HG03039 (cell line): ENCODE results near the gene KMT2D.

ENCODE experiments used
- ATAC-seq: cut with Tn5 transposase; IDR thresholded peaks from one replicate; pipeline ENCODE4 v1.9.1; 2021; ENCODE audit warnings: mild to moderate bottlenecking, moderate library complexity; ENCODE audit not compliant: unreplicated experiment

The KMT2D gene

DNA sequence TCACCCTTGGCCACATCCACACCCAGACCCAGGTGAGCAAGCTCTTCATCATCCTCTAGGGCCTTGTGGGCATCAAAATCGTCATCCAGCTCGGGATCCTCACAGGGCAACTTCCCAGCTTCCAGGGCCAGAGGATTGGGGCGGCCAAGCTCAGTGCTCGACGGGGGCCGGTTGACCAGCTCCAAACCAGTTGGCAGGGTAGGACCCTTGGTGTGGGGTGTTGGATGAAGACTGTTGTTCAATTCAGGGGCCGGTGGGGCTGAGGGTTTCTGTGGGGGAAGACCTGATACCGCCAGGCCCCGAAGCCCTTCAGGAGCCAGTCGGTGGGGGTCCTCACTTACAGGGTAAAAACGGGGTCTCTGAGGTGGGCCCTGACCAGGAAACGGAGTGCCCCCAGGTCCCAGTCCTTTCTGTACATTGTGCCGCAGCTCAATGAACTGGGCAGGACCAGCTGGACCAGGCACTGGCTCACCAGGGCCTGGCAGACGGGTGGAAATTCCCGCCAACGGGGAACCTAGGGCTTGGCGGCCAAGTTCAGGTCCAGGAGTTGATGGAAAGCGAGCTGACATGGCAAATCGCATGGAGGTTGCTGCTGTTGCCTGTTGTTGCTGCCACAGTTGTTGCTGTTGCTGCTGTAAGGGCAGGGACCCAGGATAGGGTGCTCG is 22.2 kb downstream of the KMT2D start:
- no peak for ATAC-seq

DNA sequence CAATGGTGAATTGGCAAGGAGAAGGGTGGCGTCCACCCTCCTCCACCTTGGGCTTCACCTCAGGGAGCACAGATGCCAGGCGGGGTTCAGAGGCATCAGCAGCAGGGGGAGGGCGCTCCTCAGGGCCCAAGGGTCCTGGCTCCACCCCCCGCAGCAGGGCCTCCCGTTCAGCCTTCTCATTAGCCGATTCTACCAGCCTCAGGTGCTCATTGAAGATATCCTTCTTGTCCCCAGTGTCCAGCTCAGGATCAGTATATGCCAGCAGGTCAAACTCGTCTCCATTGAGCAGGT is 22.7 kb downstream of the KMT2D start:
- ATAC-seq, result no peak

DNA sequence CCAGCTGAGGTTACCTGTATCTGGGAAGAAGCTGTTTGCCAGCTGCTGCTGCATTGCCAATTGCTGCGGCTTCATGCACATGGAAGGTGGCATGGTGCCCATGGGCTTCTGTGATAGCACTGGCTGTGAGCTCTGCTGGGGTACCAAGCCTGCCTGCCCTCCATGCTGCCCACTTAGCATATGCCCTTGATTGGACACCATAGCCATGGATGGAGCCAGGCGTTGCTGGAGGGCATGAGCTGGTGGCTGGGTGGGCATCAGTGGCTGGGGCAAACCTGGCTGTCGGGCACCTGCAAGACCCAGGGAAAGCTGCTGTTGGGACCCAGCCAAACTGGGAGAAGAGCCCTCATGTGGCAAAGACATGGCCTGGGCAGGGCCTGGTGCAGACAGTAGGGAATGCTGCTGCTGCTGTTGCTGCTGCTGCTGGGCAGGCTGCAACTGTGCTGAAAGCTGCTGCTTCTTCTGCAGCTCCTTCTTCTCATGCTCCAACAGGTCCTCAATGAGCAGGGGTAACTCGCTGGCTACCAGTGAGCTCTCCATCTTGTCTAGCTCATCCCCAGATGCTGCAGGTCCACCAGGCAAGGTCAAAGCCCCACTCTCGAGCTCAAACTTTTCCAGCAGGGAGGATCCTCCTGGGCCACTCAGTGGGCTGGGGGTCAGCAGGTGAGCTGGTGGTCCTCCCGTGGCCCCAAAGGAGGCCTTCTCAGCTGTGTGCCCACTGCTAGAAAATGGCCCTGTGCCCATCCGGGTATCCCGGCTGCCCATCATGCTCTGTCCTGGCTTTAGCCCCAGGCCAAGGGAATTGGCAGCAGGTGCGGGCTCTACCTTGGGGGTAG is 23.3 kb downstream of the KMT2D start:
- ATAC-seq, result no peak

DNA sequence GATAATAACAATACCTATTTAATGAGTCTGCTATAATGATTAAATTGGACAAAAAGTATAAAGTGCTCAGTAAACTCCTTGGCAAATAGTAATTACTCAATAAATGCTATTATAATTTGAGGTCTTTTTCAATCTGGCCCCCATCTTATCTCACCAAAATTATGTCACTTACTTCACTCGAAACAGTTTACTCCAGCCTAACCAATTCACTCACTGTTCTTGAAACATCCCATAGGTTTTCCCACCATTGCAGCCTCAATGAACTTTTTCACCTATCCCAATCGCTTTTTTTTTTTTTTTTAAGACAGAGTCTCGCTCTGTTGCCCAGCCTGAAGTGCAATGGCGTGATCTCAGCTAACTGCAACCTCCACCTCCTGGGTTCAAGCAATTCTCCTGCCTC is 24.6 kb downstream of the KMT2D start:
- no peak for ATAC-seq

DNA sequence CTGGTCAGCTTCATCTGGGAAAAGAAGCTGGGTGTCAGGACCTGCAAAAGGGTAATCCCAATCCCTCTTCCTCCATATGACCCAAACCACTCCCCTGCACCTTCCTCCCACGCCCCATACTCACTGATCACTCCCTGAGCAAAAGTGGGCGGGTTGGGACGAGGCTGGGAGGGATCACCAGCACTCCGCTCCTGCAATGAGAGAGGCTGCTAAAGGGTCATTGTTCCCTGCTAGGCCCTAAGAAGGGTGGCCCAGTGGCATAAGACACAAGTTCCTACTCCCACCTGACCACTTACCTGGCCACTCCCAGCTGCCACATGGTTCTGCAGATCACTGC is 26.3 kb downstream of the KMT2D start:
- no peak for ATAC-seq

DNA sequence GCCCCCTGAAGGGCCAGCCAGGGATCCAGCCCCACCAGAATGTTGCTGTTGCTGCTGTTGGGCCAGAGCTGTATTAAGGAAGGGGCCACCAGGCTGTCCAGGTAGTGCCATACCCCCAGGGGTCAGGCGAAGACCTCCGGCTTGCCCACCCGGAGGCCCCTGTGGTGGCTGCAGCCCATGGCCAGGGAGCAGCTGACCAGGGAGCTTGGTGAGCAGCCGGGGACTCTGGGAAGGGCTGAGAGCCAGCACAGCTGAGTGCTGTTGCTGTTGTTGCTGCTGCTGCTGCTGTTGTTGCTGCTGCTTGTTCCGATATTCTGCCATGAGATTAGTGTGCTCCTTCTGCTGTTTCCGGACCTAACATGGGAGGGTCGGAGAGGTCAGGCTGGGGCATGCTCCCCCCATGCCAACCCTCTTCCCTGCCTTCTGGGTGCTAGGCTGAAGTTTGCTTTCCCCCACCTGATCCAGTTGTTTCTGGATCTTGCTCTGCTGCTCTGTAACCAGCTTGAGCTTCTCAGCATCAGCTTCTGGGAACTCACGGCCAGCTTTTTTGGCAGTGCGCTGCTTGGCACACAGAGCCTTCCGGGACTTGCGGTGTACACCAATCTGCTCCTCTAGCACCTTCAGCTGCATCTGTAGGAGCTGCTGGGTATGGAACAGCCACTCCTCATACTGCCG is 26.8 kb downstream of the KMT2D start:
- no peak for ATAC-seq

DNA sequence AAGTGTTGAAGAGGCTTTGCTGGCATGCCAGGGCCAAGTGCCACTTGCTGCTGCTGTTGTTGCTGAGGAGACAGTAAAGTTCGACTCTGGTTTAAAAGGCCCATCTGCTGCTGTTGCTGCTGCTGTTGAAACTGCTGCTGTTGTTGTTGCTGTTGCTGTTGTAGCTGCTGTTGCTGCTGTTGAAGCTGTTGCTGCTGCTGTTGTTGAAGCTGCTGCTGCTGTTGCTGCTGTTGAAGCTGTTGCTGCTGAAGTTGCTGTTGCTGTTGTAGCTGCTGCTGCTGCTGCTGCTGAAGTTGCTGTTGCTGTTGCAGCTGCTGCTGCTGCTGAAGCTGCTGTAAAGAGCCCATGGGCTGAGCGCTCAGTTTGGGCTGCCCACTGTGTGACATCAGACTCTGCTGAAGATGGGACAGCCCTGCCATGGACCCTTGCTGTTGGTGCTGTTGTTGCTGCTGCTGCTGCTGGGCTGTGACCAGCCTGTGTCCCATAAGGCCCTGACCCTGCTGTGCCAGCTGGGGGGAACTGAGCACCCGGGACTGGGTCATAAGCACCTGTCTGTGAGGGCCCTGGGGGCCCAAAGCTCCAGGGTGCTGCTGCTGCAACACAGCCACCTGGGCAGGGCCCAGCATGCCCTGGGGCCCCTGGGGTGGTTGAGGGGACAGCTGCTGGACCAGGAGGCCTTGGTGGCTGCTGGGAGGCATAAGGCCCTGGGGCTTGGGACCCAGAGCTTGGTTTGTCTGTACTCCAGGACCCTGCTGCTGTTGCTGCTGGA is 27.7 kb downstream of the KMT2D start:
- no peak for ATAC-seq

DNA sequence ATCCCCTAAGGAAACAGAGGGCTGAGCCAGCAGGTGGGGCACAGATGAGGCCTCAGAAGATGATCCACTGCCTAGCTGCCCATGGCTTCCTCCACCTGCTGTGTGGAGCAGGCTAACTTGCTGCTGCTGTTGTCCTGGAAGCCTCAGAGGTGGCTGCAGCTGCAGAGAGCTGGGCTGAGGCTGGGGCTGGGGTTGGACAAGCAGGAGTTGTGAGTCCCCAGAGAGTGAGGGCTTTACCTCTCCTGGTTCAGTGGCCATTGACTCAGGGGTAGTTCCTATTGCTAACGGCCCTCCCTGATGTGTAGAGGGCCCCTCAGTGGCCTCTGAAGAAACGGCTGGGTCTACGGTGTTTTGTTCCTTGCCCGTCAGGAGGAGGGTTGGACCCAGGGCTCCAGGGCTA is 28.3 kb downstream of the KMT2D start:
- no peak for ATAC-seq

DNA sequence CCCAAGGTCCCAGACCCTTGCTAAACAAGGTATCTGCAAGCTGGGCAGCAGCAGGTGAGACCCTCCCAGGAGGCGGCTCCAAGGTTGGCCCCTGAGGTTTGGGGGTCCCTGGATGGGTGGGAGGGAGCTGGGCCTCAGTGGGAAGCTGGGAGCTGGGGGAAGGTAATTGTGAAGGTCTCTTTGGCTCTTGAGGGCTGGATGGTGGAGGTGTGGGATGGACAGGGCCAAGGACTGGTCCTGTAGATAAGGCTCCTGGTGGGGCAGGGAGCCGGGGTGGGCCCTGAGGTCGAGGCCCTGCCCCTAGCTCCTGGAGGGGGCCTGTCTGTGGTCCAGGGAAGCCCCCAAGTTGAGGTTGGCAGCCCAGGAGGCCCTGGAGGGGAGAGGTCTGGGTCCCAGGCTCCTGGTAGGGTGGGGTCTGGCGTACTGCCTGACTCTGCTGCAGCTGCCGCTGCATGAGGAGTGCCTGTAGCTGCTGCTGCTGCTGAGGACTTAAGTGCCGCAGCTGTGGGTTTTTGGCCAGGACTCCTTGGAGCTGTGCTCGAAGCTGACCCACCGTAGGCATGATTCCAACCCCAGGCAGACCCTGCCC is 28.9 kb downstream of the KMT2D start:
- no peak for ATAC-seq

DNA sequence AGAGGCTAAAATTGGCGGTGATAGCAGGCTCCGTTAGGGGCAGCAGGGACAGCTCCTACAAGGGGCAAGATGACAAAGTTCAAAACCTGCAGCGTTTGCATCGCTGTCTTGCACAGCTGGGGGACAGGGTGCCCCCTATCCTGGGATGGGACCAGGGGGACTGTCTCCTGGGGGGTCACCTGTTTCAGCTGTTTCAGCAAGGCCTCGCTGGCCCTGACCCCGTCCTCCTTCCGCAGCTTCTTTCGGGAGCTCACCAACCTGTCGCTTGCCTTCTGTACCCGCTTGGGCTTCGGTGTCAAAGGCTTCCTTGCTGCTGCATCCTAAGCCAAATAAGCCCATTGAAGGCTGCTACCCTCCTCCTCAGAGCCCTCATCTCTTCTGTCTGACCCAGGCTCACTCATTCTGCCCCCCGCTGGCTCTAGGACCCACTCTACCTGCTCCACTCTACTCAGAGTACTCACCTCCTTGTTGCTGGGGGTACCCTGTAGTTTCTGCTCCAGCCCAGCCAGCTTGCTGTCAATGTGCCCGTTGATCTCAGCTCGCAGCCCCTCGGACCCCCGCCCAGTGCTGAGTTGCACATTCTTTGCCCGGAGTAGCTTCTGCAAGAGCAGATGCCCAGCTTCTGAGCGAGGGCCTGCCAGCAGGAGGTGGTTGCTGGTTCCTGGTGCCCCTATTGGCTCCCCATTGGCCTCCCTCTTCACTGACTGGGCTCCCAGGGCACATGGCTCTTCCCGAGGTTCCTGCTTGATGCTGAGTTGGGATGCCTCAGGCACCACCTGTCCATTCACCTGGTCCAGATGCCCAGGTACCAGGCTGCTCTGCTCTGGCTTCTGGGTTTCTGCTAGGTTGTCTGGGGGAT is 29.7 kb downstream of the KMT2D start:
- no peak for ATAC-seq

DNA sequence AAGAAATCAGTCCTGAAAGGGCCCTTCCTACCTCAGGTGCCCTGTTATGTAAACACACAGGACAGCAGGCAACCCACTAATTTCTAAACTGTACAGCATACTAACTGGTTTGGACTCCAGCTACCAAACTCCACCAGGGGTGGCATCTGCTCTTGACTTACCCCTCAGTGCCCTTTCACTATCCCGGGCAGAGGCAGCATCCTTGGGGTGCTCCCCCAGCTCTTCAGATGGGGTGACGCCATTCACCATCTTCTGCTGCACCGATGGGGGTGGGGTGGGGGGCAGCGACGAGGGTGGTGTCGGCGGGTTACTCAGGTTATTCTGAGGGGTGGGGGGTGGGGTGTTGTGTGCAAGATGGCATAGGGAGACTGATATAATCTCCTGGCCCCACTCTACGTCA is 30.5 kb downstream of the KMT2D start:
- no peak for ATAC-seq

DNA sequence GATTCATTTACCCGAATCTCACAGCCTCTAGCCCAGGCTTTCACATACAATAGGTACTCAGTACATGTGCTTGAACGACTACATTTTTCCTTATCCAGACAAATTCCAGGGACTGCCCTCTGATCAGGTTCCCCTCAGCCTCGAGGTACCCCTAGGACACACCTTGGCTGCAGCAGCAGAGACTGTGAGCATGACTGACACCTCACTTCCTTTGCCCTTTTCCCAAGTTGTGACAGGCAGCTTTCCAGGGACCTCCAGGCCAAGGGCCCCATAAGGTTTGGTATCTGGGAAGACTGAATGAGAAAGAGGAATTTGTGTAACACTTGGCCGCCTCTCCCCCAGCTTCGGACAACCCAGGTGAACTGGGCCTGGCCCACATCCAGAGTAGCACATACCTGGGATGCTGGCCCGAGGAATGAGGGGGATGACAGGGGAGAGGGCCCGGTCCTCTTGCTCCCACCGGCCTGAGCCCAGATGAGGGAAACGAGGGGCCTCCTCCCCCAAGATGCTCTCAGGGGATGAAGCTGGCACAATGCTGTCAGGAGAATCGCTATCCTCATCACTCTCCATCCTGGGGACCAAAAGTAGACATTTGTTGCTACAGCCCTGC is 31.8 kb downstream of the KMT2D start:
- ATAC-seq, result no peak

DNA sequence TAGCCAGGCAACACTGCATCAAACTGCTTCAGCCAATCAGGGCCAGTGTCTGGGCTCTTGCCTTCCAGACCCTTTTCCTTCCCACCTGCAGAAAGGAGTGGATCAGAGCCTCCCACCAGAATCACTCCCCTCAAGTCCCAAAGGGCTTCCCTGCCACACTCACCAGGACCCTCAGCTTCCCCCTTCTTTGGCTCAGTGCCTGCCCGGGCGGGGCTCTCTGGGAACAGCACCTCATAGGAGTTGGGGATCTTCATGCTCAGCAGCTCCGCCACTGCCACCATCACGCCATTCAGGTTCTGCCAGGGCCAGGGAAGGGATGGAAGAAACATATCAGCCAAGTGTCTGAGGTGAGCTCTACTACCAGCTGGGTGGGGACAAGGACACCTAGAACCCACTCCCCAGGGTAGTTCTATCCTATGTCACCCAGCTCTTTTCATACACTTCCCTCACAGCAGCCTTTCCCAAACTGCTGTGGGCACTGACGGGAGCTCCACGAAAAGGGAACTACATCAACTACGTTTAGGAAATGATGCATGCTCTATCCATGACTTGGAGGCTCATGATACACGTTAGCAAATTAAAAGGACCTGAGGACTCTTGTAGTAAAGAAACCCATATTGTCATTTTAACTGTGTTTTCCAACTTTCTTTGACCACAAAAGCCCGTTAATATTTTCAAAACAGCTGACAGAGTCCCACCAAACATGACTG is 32.6 kb downstream of the KMT2D start:
- no peak for ATAC-seq

DNA sequence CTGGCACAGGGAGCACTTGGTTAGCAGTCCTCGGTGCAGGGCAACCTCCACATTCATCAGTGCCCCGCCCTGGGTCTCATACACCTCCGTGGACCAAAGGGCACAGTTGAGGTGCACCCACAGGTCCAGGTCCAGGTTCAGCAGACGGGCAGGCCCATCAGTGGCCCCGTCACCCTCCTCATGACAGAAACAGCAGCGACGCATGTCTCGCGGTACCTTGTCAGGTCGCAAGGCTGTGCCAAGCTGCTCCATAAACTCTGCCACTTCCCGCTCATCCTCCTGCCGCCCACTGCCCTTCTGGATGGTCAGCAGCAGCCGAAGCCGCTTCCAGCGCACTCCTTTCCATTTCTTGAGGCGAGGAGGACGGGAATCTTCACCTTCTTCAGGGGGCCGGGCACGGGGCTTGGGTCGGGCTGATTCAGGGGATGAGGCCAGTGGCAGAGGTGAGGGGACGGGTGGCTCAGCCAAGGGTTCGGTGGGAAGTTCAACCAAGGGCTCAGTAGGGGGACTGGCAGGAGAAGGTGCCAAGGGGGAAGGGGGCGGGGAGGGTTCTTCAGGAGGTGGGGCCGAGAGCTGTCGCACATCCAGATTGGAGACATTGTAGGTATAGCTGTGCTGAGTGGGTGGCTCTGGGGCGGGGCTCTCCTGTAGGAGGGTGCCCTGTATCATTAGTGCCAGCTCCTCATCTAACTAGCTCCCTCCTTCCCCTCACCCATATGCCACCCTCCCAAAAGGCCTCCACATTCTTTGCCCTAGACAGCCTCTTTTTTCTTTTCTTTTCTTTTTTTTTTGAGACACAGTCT is 33.7 kb downstream of the KMT2D start:
- ATAC-seq, result no peak

DNA sequence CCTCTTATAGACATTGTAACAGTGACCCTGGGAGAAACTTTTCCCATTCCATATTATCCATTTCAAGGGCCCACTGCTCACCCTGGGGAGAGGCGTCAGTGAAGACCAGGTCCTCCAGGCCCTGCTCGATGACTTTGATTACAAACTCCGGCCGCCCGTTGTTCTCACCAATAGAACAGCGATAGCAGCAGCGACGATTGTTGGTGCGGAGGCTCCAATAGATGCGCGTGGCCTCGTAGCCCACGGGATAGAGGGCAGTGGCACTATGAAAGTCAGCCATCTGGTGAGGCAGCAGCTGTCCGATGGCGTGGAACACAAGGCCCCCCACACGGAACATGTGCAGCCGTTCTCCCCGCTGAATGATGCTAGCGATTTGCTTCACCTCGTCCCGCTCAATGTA is 34.5 kb downstream of the KMT2D start:
- no peak for ATAC-seq

DNA sequence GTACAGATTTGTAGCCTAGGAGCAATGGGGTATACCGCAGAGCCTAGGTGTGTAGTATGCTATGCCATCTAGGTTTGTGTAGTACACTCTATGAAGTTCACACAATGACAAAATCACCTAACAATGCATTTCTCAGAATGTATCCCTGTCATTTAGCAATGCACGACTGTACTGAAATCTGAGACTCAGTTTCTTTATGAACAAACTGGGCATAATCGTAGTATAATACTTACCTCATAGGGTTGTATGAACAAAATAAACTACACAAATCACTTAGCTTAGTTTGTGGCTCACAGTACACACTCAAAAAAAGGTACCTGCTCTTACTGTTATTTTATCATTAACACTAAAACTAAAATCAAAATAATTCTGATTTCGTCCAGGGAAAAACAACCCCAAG is 35.1 kb downstream of the KMT2D start:
- no peak for ATAC-seq

DNA sequence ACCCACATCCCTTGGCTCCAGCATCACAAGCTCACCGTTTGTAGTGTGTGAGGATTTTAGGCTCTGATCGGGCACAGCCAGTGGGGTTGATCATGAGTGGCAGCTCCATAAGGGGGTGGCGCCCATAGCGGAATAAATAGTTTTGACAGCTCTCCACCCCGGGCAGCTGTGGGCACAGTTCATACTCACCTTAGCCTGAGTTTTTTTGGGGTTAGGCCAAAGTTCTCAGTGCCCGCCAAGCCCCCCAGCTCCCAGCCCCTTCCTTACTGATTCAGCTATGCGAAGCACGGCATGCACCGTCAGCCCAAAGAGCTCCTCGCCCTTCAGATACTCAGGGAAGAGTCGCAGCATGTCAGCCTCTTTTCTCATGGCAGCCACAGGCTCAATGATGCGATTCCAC is 36.1 kb downstream of the KMT2D start:
- ATAC-seq, result no peak

DNA sequence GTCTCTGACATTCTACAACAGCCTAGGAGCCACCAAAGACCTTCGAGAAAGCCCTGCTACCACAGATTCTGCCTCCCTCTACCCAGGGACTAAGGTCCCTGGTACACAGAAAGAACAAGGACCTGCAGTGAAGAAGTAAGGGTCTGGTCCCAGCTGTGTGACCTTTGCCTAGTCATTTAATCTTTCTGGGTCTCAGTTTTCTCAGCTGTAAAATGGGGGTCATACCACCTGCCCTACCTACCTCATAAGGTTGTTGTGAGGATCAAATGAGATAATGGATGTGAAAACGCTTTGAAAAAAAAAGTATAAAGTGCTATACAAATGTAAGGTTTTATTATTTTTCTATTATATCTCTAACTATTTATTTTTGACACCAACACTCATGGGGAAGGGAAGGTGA is 36.8 kb downstream of the KMT2D start:
- ATAC-seq, result no peak
